GM18498 (cell line): ENCODE data around the gene PAQR5.
"Not testable (repeated sequence)": the region's sequence is repeated elsewhere in the genome, so short reads cannot be mapped to it uniquely, and the experiment has no call there.

Source experiments
- ATAC-seq: cut with Tn5 transposase; IDR thresholded peaks from one replicate; pipeline ENCODE4 v1.9.1; 2021; ENCODE audit warnings: mild to moderate bottlenecking, moderate library complexity; ENCODE audit not compliant: unreplicated experiment

PAQR5 gene

GRCh38 chr15:69292826-69293420 is 5.8 kb upstream of the PAQR5 start:
- no peak for ATAC-seq

- no peak for ATAC-seq
Observed at GRCh38 chr15:69293741-69294615, 4.7 kb upstream of the PAQR5 start.

- ATAC-seq: no peak
Observed at GRCh38 chr15:69296606-69297005, 2.1 kb upstream of the PAQR5 start.

GRCh38 chr15:69297642-69298353 is 914 bp upstream of the PAQR5 start:
- no peak for ATAC-seq

- no peak for ATAC-seq
Observed at GRCh38 chr15:69298354-69298696, 387 bp upstream of the PAQR5 start.

GRCh38 chr15:69299451-69299886 is 757 bp downstream of the PAQR5 start:
- no peak for ATAC-seq

- ATAC-seq: no peak
Observed at GRCh38 chr15:69299943-69300588, 1.4 kb downstream of the PAQR5 start.

GRCh38 chr15:69301101-69301500 is 2.4 kb downstream of the PAQR5 start:
- ATAC-seq: not testable (repeated sequence)

GRCh38 chr15:69302087-69302486 is 3.4 kb downstream of the PAQR5 start:
- ATAC-seq: not testable (repeated sequence)

- ATAC-seq: no peak
Observed at GRCh38 chr15:69302929-69303328, 4.2 kb downstream of the PAQR5 start.

- ATAC-seq: no peak
Observed at GRCh38 chr15:69303337-69304181, 4.8 kb downstream of the PAQR5 start.

- ATAC-seq: no peak
Observed at GRCh38 chr15:69304182-69304545, 5.5 kb downstream of the PAQR5 start.

- no peak for ATAC-seq
Observed at GRCh38 chr15:69305204-69305931, 6.7 kb downstream of the PAQR5 start.

GRCh38 chr15:69305933-69306568 is 7.3 kb downstream of the PAQR5 start:
- ATAC-seq: no peak

- ATAC-seq: no peak
Observed at GRCh38 chr15:69307939-69308338, 9.2 kb downstream of the PAQR5 start.

- ATAC-seq: no peak
Observed at GRCh38 chr15:69308949-69309348, 10.2 kb downstream of the PAQR5 start.

GRCh38 chr15:69311319-69311721 is 12.6 kb downstream of the PAQR5 start:
- no peak for ATAC-seq

- ATAC-seq: no peak
Observed at GRCh38 chr15:69313432-69314000, 14.8 kb downstream of the PAQR5 start.

- ATAC-seq: no peak
Observed at GRCh38 chr15:69314131-69314530, 15.4 kb downstream of the PAQR5 start.
